Measurements from ENCODE around the gene RHOH.

Gene RHOH

GRCh38 chr4:40209401-40209800 lies 12.6 kb downstream of the RHOH start:
- no peak for DNase-seq

- no peak for DNase-seq
These were observed 13.9 kb downstream of the RHOH start for GRCh38 chr4:40210776-40211175.

- no peak for DNase-seq
These were observed 14.7 kb downstream of the RHOH start for GRCh38 chr4:40211224-40212185.

GRCh38 chr4:40212674-40213527 lies 16.1 kb downstream of the RHOH start:
- no peak for DNase-seq

- DNase-seq = peak; percentile 76
These were observed 17.2 kb downstream of the RHOH start for GRCh38 chr4:40214038-40214437.

GRCh38 chr4:40214661-40215418 lies 18.0 kb downstream of the RHOH start:
- DNase-seq = no peak

GRCh38 chr4:40216622-40217366 lies 20.0 kb downstream of the RHOH start:
- no peak for DNase-seq

- DNase-seq = no peak
These were observed 24.9 kb downstream of the RHOH start for GRCh38 chr4:40221744-40222143.

GRCh38 chr4:40223343-40223742 lies 26.5 kb downstream of the RHOH start:
- no peak for DNase-seq

- DNase-seq = no peak
These were observed 27.6 kb downstream of the RHOH start for GRCh38 chr4:40224432-40224831.

GRCh38 chr4:40225497-40225896 lies 28.7 kb downstream of the RHOH start:
- DNase-seq = no peak

GRCh38 chr4:40227284-40227683 lies 30.5 kb downstream of the RHOH start:
- no peak for DNase-seq

- DNase-seq = no peak
These were observed 31.9 kb downstream of the RHOH start for GRCh38 chr4:40228497-40229365.

GRCh38 chr4:40231316-40231863 lies 34.6 kb downstream of the RHOH start:
- DNase-seq = no peak

- no peak for DNase-seq
These were observed 35.8 kb downstream of the RHOH start for GRCh38 chr4:40232610-40233009.

GRCh38 chr4:40233227-40233626 lies 36.4 kb downstream of the RHOH start:
- no peak for DNase-seq

GRCh38 chr4:40234519-40235039 lies 37.7 kb downstream of the RHOH start:
- no peak for DNase-seq

GRCh38 chr4:40238008-40238699 lies 41.3 kb downstream of the RHOH start:
- DNase-seq = no peak

GRCh38 chr4:40238700-40239548 lies 42.1 kb downstream of the RHOH start:
- DNase-seq = peak; percentile 89

All from CD4-positive, alpha-beta T cell treated with Interleukin-15 for 1 hour (primary cell).